CD4-positive, alpha-beta T cell treated with Interleukin-6 at 100 ng/mL for 8 hours (primary cell): ENCODE measurements around the gene MAP3K3.
A peak's percentile ranks its signal among the peaks of the same experiment; 100 is the strongest.

ENCODE experiments used
- DNase-seq: peaks from one replicate; pipeline ENCODE4 v3.0.0-alpha.2; 2020; ENCODE audit warnings: mixed read lengths, low spot score

MAP3K3 gene

GRCh38 chr17:63621684-63622573 is at the start of gene MAP3K3:
Gene MAP3K3, plus strand, starts transcription at chr17:63622417. Its CDS starts 343 bp downstream, at chr17:63622760.
- peak; percentile 99 for DNase-seq

- no peak for DNase-seq
Observed at GRCh38 chr17:63573634-63574033, 48.6 kb upstream of the MAP3K3 start.

GRCh38 chr17:63578027-63578768 is 44.0 kb upstream of the MAP3K3 start:
- no peak for DNase-seq

- DNase-seq, result no peak
Observed at GRCh38 chr17:63578769-63579111, 43.5 kb upstream of the MAP3K3 start.

- no peak for DNase-seq
Observed at GRCh38 chr17:63579633-63580032, 42.6 kb upstream of the MAP3K3 start.

- no peak for DNase-seq
Observed at GRCh38 chr17:63587770-63588169, 34.4 kb upstream of the MAP3K3 start.

- DNase-seq, result no peak
Observed at GRCh38 chr17:63588797-63589196, 33.4 kb upstream of the MAP3K3 start.

GRCh38 chr17:63589646-63590045 is 32.6 kb upstream of the MAP3K3 start:
- DNase-seq, result no peak

GRCh38 chr17:63592797-63593196 is 29.4 kb upstream of the MAP3K3 start:
- DNase-seq, result no peak

GRCh38 chr17:63595132-63595531 is 27.1 kb upstream of the MAP3K3 start:
- no peak for DNase-seq

- DNase-seq, result peak; percentile 29
Observed at GRCh38 chr17:63596856-63597586, 25.2 kb upstream of the MAP3K3 start.

GRCh38 chr17:63598281-63598680 is 23.9 kb upstream of the MAP3K3 start:
- DNase-seq, result peak; percentile 19

- peak; percentile 63 for DNase-seq
Observed at GRCh38 chr17:63600569-63601438, 21.4 kb upstream of the MAP3K3 start, which contains the start of gene TACO1. Gene TACO1, plus strand, starts transcription at chr17:63600895. Its CDS starts 189 bp downstream, at chr17:63601084.

GRCh38 chr17:63601439-63602371 is 20.5 kb upstream of the MAP3K3 start:
- no peak for DNase-seq

GRCh38 chr17:63609816-63610573 is 12.2 kb upstream of the MAP3K3 start:
- DNase-seq, result peak; percentile 57

- no peak for DNase-seq
Observed at GRCh38 chr17:63610854-63611253, 11.4 kb upstream of the MAP3K3 start.

GRCh38 chr17:63611354-63611753 is 10.9 kb upstream of the MAP3K3 start:
- DNase-seq, result peak; percentile 50

- DNase-seq, result no peak
Observed at GRCh38 chr17:63613663-63614062, 8.6 kb upstream of the MAP3K3 start.

GRCh38 chr17:63621229-63621683 is 961 bp upstream of the MAP3K3 start:
- no peak for DNase-seq
